Hematopoietic multipotent progenitor cell treated with erythropoietin and hydrocortisone succinate and interleukin-3 and kit ligand, for 17 days (in vitro differentiated cells): Measurements from ENCODE around the gene CTSC.

Source experiments
- DNase-seq: peaks from one replicate; pipeline ENCODE4 v3.0.0-alpha.2; 2015; ENCODE audit warnings: low spot score

The CTSC gene

GRCh38 chr11:88317536-88317935 is 20.0 kb downstream of the CTSC start:
- DNase-seq: no peak

GRCh38 chr11:88315981-88316441 is 21.5 kb downstream of the CTSC start:
- no peak for DNase-seq

DNA sequence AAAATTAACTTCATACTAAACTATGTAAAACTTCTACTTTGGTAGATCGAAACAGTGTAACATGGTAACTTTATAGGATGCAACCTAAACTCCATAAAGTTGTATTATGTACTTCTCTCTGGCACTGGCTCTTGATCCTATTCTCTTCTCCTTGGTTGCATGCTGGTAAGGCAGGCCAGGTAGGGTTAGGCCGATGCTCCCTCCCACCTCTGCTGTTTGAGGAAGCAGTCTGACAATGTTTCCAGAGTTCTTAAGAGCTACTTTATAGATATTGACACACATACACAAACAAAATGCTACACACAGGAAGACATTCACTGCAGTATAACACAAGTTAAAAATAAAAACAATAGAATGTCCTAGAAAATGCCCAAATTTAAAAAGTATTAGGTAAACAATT is 22.5 kb downstream of the CTSC start:
- no peak for DNase-seq

DNA sequence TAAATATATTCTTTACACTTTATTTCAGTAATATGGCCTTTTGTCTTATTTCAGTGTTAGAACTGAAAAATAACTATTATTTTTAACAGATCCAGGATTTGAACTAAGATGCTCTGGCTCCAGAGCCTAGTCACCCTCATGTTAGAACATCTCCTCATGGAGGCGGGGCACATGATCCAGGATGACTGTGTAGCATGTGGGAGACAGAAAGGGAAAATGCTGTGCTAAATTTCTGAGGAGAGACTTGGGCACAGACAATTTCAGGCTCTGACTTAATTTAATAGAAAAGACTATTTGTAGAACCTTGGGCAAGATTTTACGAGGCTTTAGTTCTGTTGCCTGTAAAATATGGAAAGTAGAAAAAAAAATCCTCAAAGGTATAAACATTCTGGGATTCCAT is 24.1 kb downstream of the CTSC start:
- no peak for DNase-seq

DNA sequence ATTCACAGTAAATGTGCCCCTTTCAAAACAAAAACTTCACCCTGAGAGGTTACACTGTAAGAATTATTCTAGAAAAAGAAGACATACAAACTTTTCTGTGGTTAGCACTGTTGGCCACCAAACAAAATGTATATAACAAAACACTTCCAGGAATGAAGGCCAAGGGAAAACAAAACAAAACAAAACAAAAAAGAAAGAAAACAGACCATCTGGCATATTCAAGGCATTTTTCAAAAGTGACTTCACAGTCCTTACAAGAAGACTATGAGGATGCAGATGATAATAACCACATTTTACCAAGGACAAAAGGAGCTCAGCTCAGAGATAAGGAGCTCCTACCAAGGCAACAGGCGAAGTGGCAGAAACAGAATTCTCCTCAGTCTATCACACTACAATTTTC is 24.9 kb downstream of the CTSC start:
- DNase-seq: no peak

DNA sequence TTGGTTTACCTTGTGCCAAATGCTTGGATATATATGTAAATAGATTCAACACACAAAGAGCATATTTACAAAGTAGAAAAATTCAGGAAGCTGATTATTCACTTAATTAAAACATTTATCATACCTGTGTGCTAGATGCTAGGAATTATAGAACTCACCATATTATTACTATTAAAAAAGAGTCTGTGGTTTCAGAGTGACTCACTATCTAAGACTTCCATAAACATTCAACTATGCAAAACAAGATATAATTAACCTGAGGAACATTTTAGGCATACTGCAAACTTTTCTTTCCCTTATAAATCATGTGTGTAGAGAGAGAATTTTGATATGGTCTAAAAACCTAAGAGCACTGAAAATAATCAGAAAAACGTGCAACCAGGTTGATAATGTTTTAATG is 27.3 kb downstream of the CTSC start:
- DNase-seq: no peak

- DNase-seq: no peak
These were observed 29.0 kb downstream of the CTSC start for GRCh38 chr11:88308576-88308975.

DNA sequence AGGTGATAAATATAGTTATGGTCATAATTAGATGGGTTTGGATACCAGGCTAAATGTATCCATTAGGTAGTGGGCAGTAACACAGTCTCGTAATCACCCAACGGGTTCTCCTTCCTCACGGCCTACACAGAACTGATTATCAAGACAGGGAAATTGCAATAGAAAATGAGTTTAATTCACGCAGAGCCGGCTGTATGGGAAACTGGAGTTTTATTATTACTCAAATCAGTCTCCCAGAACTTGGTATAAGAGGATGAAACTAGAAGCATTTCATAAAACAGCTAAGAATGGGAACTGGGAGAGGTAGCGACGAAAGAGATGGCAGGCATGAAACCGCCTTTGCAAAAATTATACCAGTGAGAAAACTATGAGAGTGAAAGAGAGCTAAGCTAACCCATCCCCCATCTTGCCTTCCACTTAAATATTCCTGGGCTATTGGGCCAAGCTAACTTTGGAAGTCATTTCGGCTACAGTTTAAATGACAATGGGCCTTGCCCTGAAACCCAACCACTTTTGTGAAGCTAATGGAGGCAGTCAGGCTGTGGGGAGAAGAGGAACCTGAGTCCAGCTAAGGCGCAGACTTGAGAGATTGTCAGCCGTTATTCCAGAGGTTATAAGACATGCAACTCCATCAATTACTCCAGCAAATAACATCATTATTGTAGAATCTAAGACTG is 29.6 kb downstream of the CTSC start:
- DNase-seq: no peak

GRCh38 chr11:88306785-88307184 is 30.8 kb downstream of the CTSC start:
- no peak for DNase-seq

DNA sequence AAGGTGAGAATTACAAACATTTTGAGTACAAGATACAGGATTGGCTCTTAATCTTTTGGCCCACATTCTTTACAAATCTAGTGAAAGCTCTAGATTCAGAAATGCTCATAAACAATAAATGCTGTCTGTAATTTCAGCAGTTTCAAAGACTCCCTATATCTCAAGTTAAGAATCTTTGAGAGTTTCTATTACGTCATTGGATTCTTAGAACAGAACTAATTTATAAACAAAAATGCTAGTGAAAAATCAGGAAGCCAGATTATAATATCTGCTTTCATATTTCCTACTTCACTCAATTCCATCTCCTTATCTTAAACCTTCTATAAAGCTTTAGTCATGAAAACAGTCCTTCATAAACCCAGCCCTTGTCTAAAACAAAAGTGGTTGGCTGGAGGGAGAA is 32.1 kb downstream of the CTSC start:
- no peak for DNase-seq

DNA sequence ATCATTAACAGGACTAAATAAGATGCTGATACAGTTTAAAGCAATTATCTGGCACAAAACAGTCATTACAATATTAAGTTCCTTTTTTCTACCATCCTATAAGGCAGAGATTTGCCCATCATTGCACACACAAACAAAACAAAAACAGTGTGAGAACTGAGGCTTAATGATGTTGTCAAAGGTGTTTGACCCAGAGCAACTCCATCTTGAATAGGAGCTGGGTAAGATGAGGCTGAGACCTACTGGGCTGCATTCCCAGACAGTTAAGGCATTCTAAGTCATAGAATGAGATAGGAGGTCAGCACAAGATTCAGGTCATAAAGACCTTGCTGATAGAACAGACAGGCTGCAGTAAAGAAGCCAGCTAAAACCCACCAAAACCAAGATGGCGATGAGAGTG is 33.2 kb downstream of the CTSC start:
- no peak for DNase-seq

- DNase-seq: no peak
These were observed 34.5 kb downstream of the CTSC start for GRCh38 chr11:88303037-88303436.

DNA sequence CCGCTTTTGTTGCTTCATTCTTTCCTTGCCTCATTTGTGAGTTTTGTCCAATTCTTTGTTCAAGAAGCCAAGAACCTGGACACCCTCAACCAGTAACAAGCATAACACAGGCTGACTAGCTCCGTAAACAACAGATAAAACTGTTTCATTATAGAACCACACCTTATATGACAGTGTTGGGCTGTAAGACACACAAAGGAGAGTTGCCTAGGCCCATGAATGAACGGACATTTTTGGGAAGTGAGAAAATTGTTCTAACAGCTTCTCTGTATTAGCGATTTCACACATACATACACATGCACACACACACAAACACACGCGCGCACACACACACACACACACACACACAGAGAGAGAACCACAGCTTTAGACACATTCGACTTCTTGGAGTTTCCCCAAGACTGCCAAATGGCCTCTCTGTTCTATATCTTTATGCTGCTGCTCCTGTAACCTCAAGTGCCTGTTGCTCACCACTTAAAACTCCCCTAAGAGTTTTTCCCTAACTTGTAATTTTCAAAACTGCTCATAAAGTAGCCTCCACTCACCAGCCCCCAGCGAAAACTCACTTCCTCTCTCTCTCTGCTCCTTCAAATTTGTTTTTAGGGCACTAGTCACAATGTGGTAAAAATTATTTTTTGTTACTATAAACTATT is 35.9 kb downstream of the CTSC start:
- DNase-seq: no peak

GRCh38 chr11:88300888-88301487 is 36.5 kb downstream of the CTSC start:
- no peak for DNase-seq

- no peak for DNase-seq
These were observed 39.7 kb downstream of the CTSC start for GRCh38 chr11:88297863-88298262.

GRCh38 chr11:88297421-88297820 is 40.1 kb downstream of the CTSC start:
- DNase-seq: no peak

- no peak for DNase-seq
These were observed 42.5 kb downstream of the CTSC start for GRCh38 chr11:88295028-88295427.

DNA sequence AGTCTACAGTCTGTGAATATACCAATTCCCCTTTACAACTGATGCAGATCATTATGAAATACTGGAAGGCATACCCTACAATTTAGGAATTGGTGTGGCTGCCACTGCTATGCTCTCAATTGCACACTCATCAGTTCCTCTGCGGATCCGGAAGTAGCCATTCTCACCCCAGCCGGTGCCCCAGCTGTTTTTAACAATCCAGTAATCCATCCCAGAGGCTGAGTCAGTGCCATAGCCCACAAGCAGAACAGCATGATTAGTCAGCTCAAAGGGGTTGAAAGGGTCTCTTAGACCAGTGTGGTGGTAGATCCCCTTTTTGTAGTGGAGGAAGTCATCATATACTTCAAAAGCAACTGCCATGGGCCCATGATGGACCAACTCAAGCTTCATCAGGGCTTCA is 43.6 kb downstream of the CTSC start:
- DNase-seq: no peak

DNA sequence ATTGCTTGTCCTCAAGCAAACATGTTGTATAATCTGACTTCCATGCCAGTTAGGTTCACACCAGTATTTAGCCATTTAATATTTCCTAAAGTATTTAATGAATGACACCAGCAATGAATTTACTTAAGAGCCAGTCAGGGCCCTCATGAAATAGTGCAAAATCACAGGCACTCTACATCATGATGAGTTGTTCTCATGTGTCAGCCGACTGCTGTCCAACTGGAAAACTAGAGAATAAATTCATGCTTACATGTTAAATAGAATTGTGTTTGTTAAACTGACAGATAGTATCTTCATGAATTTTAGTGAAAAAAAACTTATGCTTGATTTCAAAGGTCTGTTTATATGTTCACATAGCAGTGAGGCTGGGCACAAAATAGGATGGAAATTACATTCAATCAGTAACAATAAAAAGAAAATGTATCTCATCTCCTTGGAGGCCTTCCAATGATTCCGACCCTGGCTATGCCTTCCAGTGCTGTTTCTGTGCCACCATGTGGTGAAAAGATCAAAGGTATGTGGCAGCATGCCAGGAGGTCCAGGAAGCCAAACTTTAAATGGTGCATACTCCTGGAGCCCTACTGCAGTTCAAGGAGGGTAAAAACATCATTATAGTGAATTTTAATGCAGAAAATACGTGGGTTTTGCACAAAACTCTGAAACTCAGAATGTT is 45.2 kb downstream of the CTSC start:
- DNase-seq: no peak

- DNase-seq: no peak
These were observed 49.0 kb downstream of the CTSC start for GRCh38 chr11:88288560-88288959.

DNA sequence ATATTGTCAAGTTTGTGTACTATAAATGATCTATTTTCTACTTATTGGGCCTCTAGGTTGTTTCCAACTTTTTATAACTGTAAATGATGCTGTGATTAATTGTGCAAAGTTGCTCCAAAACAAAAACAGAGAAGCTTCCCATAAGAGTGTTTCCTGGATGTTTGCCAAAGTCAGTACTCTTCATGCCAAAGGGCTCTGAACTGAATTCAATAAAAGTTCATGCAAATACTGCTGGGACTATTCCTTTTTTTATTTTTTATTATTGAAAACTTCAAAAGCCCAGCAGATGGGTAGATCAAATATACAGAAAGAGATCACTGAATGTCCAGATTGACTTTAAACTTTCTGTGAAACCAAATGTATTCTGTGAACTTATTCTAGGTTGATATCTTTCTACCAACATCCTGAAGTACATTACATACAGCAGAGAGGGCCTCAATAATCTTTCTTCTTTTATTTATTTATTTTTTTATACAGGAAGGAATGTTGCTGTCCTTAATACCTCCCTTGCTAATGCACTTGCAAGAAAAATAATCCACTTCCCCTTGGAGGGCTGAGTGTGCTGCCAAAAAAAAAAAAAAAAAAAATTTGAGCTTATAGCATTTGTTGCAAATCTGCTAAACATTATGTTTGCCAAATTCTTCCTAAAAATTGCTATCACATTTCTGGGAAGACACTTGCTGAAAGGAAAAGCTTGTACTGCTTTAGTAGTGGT is 53.0 kb downstream of the CTSC start:
- DNase-seq: no peak

DNA sequence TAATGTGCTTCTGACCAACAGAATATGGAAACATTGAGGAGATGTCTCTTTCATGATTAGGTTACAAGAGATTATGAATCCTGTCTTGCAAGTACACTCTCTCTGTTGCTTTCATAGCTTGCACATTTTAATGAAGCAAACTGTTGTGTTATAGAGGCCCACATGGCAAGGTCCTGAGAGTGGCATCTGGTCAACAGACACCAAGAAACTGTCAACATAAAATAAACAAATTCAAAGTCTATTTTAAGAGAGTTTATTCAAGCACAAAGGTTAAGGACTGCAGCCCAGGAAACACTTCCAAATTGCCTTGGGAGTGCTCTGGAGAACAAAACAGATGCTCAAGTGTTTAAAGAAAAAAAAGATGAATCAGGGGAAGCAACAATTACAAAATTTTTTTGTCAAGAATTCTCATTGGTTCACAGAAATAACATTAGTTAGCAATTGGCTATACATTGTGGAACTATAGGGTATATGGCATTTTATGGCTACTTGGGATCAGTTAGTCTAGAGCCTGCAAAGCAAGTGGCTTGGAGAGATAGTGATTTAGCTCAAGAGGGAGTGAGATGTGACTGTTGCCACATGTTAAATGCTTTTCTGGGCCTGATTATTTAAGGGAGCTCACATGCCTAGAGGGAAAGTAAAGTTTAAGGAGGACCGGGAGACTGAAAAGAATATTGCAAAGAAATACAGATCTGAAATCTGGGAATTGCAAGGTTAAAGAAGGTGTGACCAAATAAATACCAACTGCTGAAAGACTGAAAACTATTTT is 54.6 kb downstream of the CTSC start:
- DNase-seq: no peak
